Osteocyte (in vitro differentiated cells): Measurements from ENCODE around the gene TRO. TPM values are rescaled to one million over a fixed set of nuclear protein-coding genes. Genes with fewer than 3 reads are reported as not detected.

ENCODE experiments used
- DNase-seq: peaks from one replicate; pipeline ENCODE4 v3.0.0; 2021; ENCODE audit warnings: mixed read lengths; ENCODE audit not compliant: unreplicated experiment; ENCODE audit errors: extremely low spot score
- H3K27ac Mint-ChIP-seq: one replicate; pipeline ENCODE4 v1.8.0; 2021; ENCODE audit warnings: mild to moderate bottlenecking, mixed read lengths; ENCODE audit not compliant: unreplicated experiment
- H3K27me3 Mint-ChIP-seq: one replicate; pipeline ENCODE4 v1.8.0; 2021; ENCODE audit warnings: mixed read lengths; ENCODE audit not compliant: unreplicated experiment
- H3K36me3 Mint-ChIP-seq: one replicate; pipeline ENCODE4 v1.8.0; 2021; ENCODE audit warnings: mixed read lengths; ENCODE audit not compliant: unreplicated experiment
- H3K4me1 Mint-ChIP-seq: one replicate; pipeline ENCODE4 v1.8.0; 2021; ENCODE audit warnings: mixed read lengths; ENCODE audit not compliant: unreplicated experiment
- H3K4me3 Mint-ChIP-seq: one replicate; pipeline ENCODE4 v1.8.0; 2021; ENCODE audit warnings: mild to moderate bottlenecking, moderate library complexity, mixed read lengths; ENCODE audit not compliant: unreplicated experiment
- H3K9me3 Mint-ChIP-seq: one replicate; pipeline ENCODE4 v1.8.0; 2021; ENCODE audit warnings: mixed read lengths; ENCODE audit not compliant: unreplicated experiment
- CTCF ChIP-seq: fragments of 200-600 bp; sonication (generic); IDR thresholded peaks from 2 replicates; pipeline ENCODE4 v1.5.0; 2021; ENCODE audit warnings: antibody characterized with exemption, mild to moderate bottlenecking, moderate library complexity
- total RNA-seq: library from RNA; stranded (reverse); gene quantifications from 2 replicates; pipeline ENCODE4 v1.2.1, GENCODE V29; 2021

The TRO gene
- total RNA-seq, 1 donor from 2014 or later: 83.2 TPM

DNA sequence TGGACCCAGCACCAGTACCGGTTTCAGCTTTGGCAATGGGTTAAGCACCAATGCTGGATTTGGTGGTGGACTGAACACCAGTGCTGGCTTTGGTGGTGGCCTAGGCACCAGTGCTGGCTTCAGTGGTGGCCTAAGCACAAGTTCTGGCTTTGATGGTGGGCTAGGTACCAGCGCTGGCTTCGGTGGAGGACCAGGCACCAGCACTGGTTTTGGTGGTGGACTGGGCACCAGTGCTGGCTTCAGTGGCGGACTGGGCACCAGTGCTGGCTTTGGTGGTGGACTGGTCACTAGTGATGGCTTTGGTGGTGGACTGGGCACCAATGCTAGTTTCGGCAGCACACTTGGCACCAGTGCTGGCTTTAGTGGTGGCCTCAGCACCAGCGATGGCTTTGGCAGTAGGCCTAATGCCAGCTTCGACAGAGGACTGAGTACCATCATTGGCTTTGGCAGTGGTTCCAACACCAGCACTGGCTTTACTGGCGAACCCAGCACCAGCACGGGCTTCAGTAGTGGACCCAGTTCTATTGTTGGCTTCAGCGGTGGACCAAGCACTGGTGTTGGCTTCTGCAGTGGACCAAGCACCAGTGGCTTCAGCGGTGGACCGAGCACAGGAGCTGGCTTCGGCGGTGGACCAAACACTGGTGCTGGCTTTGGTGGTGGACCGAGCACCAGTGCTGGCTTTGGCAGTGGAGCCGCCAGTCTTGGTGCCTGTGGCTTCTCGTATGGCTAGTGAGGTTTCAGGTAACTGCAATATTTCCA lies 9.8 kb downstream of the TRO start:
- Mint-ChIP-seq H3K4me3 (no peak overlapping the region), H3K4me1 (no peaks in the 10 kb centered on the region), H3K27ac (no peak overlapping the region), H3K36me3 (peaks cover 32% of the 10 kb centered on the region), H3K27me3 (no peaks in the 10 kb centered on the region), H3K9me3 (no peaks in the 10 kb centered on the region)
- TF ChIP-seq CTCF: no peak
- DNase-seq: no peak

- no peak overlapping the region for H3K4me3 Mint-ChIP-seq
- no peak for TF ChIP-seq CTCF
- no peak for DNase-seq
- H3K4me1 Mint-ChIP-seq: no peaks in the 10 kb centered on the region
- H3K36me3 Mint-ChIP-seq: peaks cover 30% of the 10 kb centered on the region
- no peaks in the 10 kb centered on the region for H3K9me3 Mint-ChIP-seq
- H3K27me3 Mint-ChIP-seq: no peaks in the 10 kb centered on the region
- no peak overlapping the region for H3K27ac Mint-ChIP-seq
Observed at GRCh38 chrX:54931107-54931506, 10.5 kb downstream of the TRO start.

DNA sequence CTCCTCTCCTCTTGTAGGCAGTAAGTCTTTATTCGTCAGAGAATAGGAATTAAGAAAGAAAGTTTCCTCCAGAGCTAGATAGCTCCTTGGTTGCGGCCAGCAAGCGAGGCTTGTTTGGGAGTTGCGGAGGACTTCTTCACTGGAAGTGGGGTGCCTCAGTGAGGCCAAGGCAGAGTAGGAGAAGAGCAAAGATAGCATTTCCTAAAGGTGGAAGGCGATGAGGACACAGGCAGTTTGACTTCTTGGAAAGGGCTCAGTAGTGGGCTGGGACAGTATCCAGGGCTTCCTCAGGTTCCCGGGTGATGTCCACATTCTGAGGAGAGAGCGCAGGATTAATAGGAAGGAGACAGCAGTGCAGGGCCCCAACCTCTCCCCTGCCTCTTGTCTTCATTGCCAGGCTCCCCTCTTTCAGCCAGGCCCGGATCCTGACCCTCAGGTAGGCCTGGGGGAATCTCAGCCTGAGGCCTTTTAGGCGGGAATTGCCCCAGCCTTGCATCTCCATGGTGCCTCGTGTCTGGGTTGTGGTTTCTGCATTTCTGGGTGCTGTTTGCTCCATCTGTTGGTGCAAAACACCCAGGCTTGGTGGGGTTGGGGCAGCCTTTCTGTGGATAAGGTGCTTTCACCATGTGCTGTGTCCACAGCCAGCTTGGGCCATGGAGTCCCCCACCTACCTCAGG lies 12.7 kb downstream of the TRO start:
- H3K27ac Mint-ChIP-seq: no peak overlapping the region
- H3K4me1 Mint-ChIP-seq: no peaks in the 10 kb centered on the region
- no peaks in the 10 kb centered on the region for H3K27me3 Mint-ChIP-seq
- H3K4me3 Mint-ChIP-seq: no peak overlapping the region
- H3K9me3 Mint-ChIP-seq: peaks cover 3% of the 10 kb centered on the region
- peaks cover 14% of the 10 kb centered on the region for H3K36me3 Mint-ChIP-seq
- no peak for TF ChIP-seq CTCF
- no peak for DNase-seq

- no peak for DNase-seq
- H3K36me3 Mint-ChIP-seq: peaks cover 10% of the 10 kb centered on the region
- no peak overlapping the region for H3K4me3 Mint-ChIP-seq
- no peaks in the 10 kb centered on the region for H3K4me1 Mint-ChIP-seq
- no peak for TF ChIP-seq CTCF
- H3K9me3 Mint-ChIP-seq: peaks cover 3% of the 10 kb centered on the region
- H3K27me3 Mint-ChIP-seq: peaks cover 4% of the 10 kb centered on the region
- no peak overlapping the region for H3K27ac Mint-ChIP-seq
Observed at GRCh38 chrX:54934058-54934457, 13.4 kb downstream of the TRO start.

- peaks cover 9% of the 10 kb centered on the region for H3K27me3 Mint-ChIP-seq
- no peak overlapping the region for H3K27ac Mint-ChIP-seq
Observed at GRCh38 chrX:54934890-54935289, 14.3 kb downstream of the TRO start.

More at GRCh38 chrX:54934890-54935289, 14.3 kb downstream of the TRO start:
- no peak for TF ChIP-seq CTCF
- Mint-ChIP-seq H3K9me3 (peaks cover 3% of the 10 kb centered on the region), H3K4me3 (no peak overlapping the region), H3K36me3 (peaks cover 10% of the 10 kb centered on the region), H3K4me1 (no peaks in the 10 kb centered on the region)
- no peak for DNase-seq
